BE2C (cell line): ENCODE measurements around the gene UHRF2. TPM values are rescaled to one million over a fixed set of nuclear protein-coding genes. Genes with fewer than 3 reads are reported as not detected.
"Not testable (repeated sequence)": the region's sequence is repeated elsewhere in the genome, so short reads cannot be mapped to it uniquely, and the experiment has no call there.

Source experiments
- DNase-seq: peaks from one replicate; pipeline ENCODE4 v3.0.0-alpha.2; 2020
- H3K27me3 ChIP-seq: fragments of 250-450 bp; sonication (Bioruptor Pico); 2 replicates; pipeline ENCODE4 v1.5.1; 2020; ENCODE audit warnings: mild to moderate bottlenecking
- H3K36me3 ChIP-seq: fragments of 250-450 bp; sonication (Bioruptor Pico); 2 replicates; pipeline ENCODE4 v1.5.1; 2020; ENCODE audit warnings: mild to moderate bottlenecking
- H3K4me1 ChIP-seq: fragments of 250-450 bp; sonication (Bioruptor Pico); 2 replicates; pipeline ENCODE4 v1.5.1; 2020
- H3K4me3 ChIP-seq: 2 replicates; pipeline ENCODE4 v1.5.1; 2011; ENCODE audit warnings: low read depth, low read length
- H3K9me3 ChIP-seq: fragments of 250-450 bp; sonication (Bioruptor Pico); 2 replicates; pipeline ENCODE4 v1.5.1; 2020
- CTCF ChIP-seq: IDR thresholded peaks from 2 replicates; pipeline ENCODE4 v1.5.1; 2012; ENCODE audit warnings: mild to moderate bottlenecking, low read depth, low read length
- polyA plus RNA-seq: library from polyadenylated mRNA; unstranded; fragments of >200 nt; gene quantifications from one replicate; pipeline ENCODE4 v1.2.1, GENCODE V29; 2012; ENCODE audit warnings: low read depth, missing spikeins; ENCODE audit not compliant: insufficient read length, insufficient read depth

The UHRF2 gene
- 15.4 TPM for polyA plus RNA-seq

- peaks cover 3% of the 10 kb centered on the region; the same call in 1 of the 2 replicates for H3K4me1 ChIP-seq
Measured at GRCh38 chr9:6412487-6413364, at the start of gene UHRF2. TSS of gene UHRF2 (plus strand) at chr9:6413199. CDS start at chr9:6413491, 292 bp downstream.

GRCh38 chr9:6367128-6367890 is 45.7 kb upstream of the UHRF2 start:
- no peak for DNase-seq
- no peaks in the 10 kb centered on the region for H3K4me1 ChIP-seq
- no peak for TF ChIP-seq CTCF
- no peak overlapping the region for H3K4me3 ChIP-seq
- no peaks in the 10 kb centered on the region for H3K27me3 ChIP-seq
- H3K36me3 ChIP-seq, result no peaks in the 10 kb centered on the region
- no peaks in the 10 kb centered on the region; the same call in 1 of the 2 replicates for H3K9me3 ChIP-seq

More at GRCh38 chr9:6412487-6413364, at the start of gene UHRF2:
- peaks cover 5% of the 10 kb centered on the region for H3K36me3 ChIP-seq
- DNase-seq, result peak; percentile 98
- H3K9me3 ChIP-seq, result no peaks in the 10 kb centered on the region; the same call in 1 of the 2 replicates
- H3K27me3 ChIP-seq, result peaks cover 23% of the 10 kb centered on the region
- TF ChIP-seq CTCF, result no peak
- H3K4me3 ChIP-seq, result peak within 1 kb of the TSS; percentile 99

GRCh38 chr9:6368831-6369230 is 44.2 kb upstream of the UHRF2 start:
- Histone ChIP-seq H3K4me3 (no peak overlapping the region), H3K4me1 (no peaks in the 10 kb centered on the region), H3K27me3 (no peaks in the 10 kb centered on the region), H3K9me3 (no peaks in the 10 kb centered on the region; the same call in 1 of the 2 replicates), H3K36me3 (no peaks in the 10 kb centered on the region)
- DNase-seq, result no peak
- TF ChIP-seq CTCF, result no peak

- not testable (repeated sequence) for H3K4me3 ChIP-seq, H3K27me3 ChIP-seq, H3K4me1 ChIP-seq, DNase-seq, H3K9me3 ChIP-seq, H3K36me3 ChIP-seq
Measured at GRCh38 chr9:6381477-6382012, 31.5 kb upstream of the UHRF2 start.

GRCh38 chr9:6382681-6383080 is 30.3 kb upstream of the UHRF2 start:
- DNase-seq, result no peak
- H3K36me3 ChIP-seq, result no peaks in the 10 kb centered on the region
- no peaks in the 10 kb centered on the region for H3K9me3 ChIP-seq
- H3K4me1 ChIP-seq, result no peaks in the 10 kb centered on the region
- H3K4me3 ChIP-seq, result no peak overlapping the region
- no peaks in the 10 kb centered on the region for H3K27me3 ChIP-seq
- no peak for TF ChIP-seq CTCF

GRCh38 chr9:6383551-6384225 is 29.3 kb upstream of the UHRF2 start:
- H3K4me3 ChIP-seq, result no peak overlapping the region
- TF ChIP-seq CTCF, result no peak
- no peaks in the 10 kb centered on the region for H3K4me1 ChIP-seq
- no peaks in the 10 kb centered on the region for H3K36me3 ChIP-seq
- H3K9me3 ChIP-seq, result no peaks in the 10 kb centered on the region
- no peak for DNase-seq
- H3K27me3 ChIP-seq, result no peaks in the 10 kb centered on the region
